ENCODE results near the gene RPRML. TPM values are rescaled to one million over a fixed set of nuclear protein-coding genes. Genes with fewer than 3 reads are reported as not detected.
A peak's percentile ranks its signal among the peaks of the same experiment; 100 is the strongest.

RPRML gene
- total RNA-seq, 4 donors from 2014 or later, result 0.48 TPM; not detected in 3

- 82% methylated on average over 4 of the region's 4 CpGs; no CpG with 5 or more reads in 1 of the 2 donors for WGBS, 2 donors (ENCODE audit: low coverage in 1 of 2)
- DNase-seq, result no peak
- Histone ChIP-seq H3K27ac (no peak overlapping the region), H3K4me3 (no peak overlapping the region), H3K36me3 (no peaks in the 10 kb centered on the region), H3K4me1 (peaks cover 7 to 22% (median 21%) of the 10 kb centered on the region in 4 donors), H3K9me3 (no peaks in the 10 kb centered on the region), H3K27me3 (peaks cover 42% of the 10 kb centered on the region)
- intact Hi-C loops (cut with DNase I; ENCODE audit: low total_unique reads) (no loop called here), in situ Hi-C loops (cut with MboI; ENCODE audit: low pct_ligation_motif_present in 1 of 4, low pct_unique_long_range_greater_than_20kb in 1 of 4, low sequenced_read_pairs in 3 of 4) (no loop called here)
- no peak for TF ChIP-seq POLR2AphosphoS5 (IDR thresholded peaks at IDR 0.05)
These were observed 3.8 kb downstream of the RPRML start for GRCh38 chr17:46975287-46975686.

DNA sequence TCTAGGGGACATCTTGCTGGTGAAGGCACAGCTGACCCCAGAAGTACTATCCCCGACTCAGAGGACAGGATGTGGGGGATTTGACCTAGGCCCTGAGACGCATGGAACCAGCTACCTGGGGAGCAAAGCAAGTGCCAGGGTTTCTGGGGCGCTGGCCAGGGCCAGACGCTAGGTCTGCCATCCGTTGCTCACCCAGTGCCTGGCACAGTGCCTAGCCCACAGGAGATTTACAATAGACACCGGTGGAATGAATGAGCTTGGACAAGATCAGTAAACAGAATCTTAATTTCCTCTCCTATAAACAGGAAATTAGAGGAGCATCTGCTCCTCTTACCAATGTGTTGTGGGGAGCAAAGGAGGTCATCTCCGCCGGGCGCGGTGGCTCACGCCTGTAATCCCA, 5.0 kb downstream of the RPRML start:
- TF ChIP-seq CTCF (IDR thresholded peaks at IDR 0.05), result no peak
- no peak for TF ChIP-seq EP300 (IDR thresholded peaks at IDR 0.05; ENCODE audit: low read depth)
- no peak for DNase-seq
- in situ Hi-C loops (cut with MboI; ENCODE audit: low pct_ligation_motif_present in 1 of 4, low pct_unique_long_range_greater_than_20kb in 1 of 4, low sequenced_read_pairs in 3 of 4) (no loop called here), intact Hi-C loops (cut with DNase I; ENCODE audit: low total_unique reads) (no loop called here)
- peaks cover 30% of the 10 kb centered on the region for H3K27me3 ChIP-seq
- peaks cover 7 to 16% (median 13%) of the 10 kb centered on the region in 4 donors for H3K4me1 ChIP-seq
- H3K27ac ChIP-seq, result no peak overlapping the region
- no peaks in the 10 kb centered on the region for H3K36me3 ChIP-seq
- H3K9me3 ChIP-seq, result no peaks in the 10 kb centered on the region
- no peak overlapping the region for H3K4me3 ChIP-seq
- WGBS, 2 donors (ENCODE audit: low coverage in 1 of 2), result 70 to 93% methylated on average over 5 to 11 of the region's 11 CpGs

- peak; percentile 35 for DNase-seq
- no peak overlapping the region for H3K27ac ChIP-seq
- in situ Hi-C loops (cut with MboI; ENCODE audit: low pct_ligation_motif_present in 1 of 4, low pct_unique_long_range_greater_than_20kb in 1 of 4, low sequenced_read_pairs in 3 of 4), result no loop called here
- TF ChIP-seq POLR2A (IDR thresholded peaks at IDR 0.05), result no peak
- no peak for TF ChIP-seq POLR2AphosphoS5 (IDR thresholded peaks at IDR 0.05)
- no peak for TF ChIP-seq EP300 (IDR thresholded peaks at IDR 0.05; ENCODE audit: low read depth)
- no peak for TF ChIP-seq CTCF (IDR thresholded peaks at IDR 0.05)
- 58% methylated on average over 2 of the region's 6 CpGs; no CpG with 5 or more reads in 1 of the 2 donors for WGBS, 2 donors (ENCODE audit: low coverage in 1 of 2)
- H3K27me3 ChIP-seq, result peaks cover 13% of the 10 kb centered on the region
- no peaks in the 10 kb centered on the region for H3K36me3 ChIP-seq
- intact Hi-C loops (cut with DNase I; ENCODE audit: low total_unique reads), result no loop called here
- peaks cover 0 to 5% (median 0%) of the 10 kb centered on the region in 4 donors for H3K4me1 ChIP-seq
- H3K4me3 ChIP-seq, result no peak overlapping the region
- no peaks in the 10 kb centered on the region for H3K9me3 ChIP-seq
These were observed 6.7 kb downstream of the RPRML start for GRCh38 chr17:46972346-46972745.

DNA sequence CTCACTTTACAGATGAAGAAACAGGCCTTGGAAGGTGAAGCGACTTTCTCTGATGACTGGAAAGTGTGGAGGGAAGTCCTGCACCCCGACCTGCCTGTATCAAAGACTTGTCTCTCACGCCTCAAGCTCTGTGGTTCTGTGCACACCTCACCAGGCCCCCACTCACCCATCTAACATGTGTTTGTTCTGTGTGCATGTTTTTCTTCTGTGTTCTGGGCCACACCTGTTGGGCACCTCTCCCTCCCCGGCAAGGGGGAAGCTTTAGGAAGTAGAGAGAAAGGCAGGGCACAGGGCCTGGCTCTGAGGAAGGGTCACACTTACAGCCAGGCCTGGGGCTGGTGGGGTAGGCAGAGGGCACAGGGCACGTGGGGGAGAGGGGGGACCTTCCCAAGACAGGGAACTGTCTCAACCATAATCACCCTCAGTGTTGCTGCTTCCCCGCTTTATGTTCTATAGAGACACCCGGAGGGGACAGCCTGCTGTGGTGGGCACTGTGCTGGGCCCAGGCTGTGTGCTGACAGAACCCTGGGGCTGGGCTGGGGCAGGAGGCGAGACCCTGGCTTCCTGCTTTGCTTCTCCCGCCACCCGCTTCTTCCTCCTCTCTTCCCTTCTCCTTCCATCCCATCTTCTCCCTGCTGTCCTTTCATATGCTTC, 7.3 kb downstream of the RPRML start:
- TF ChIP-seq EP300 (IDR thresholded peaks at IDR 0.05; ENCODE audit: low read depth), result no peak
- TF ChIP-seq POLR2AphosphoS5 (IDR thresholded peaks at IDR 0.05), result no peak
- TF ChIP-seq POLR2A (IDR thresholded peaks at IDR 0.05), result no peak
- TF ChIP-seq CTCF (IDR thresholded peaks at IDR 0.05), result no peak
- Histone ChIP-seq H3K4me3 (no peak overlapping the region), H3K36me3 (no peaks in the 10 kb centered on the region), H3K9me3 (no peaks in the 10 kb centered on the region), H3K4me1 (peaks cover 0 to 5% (median 0%) of the 10 kb centered on the region in 4 donors), H3K27me3 (peaks cover 7% of the 10 kb centered on the region), H3K27ac (no peak overlapping the region)
- intact Hi-C loops (cut with DNase I; ENCODE audit: low total_unique reads) (no loop called here), in situ Hi-C loops (cut with MboI; ENCODE audit: low pct_ligation_motif_present in 1 of 4, low pct_unique_long_range_greater_than_20kb in 1 of 4, low sequenced_read_pairs in 3 of 4) (no loop called here)
- WGBS, 2 donors (ENCODE audit: low coverage in 1 of 2), result 74 to 86% methylated on average over 1 to 10 of the region's 10 CpGs
- DNase-seq, result no peak

DNA sequence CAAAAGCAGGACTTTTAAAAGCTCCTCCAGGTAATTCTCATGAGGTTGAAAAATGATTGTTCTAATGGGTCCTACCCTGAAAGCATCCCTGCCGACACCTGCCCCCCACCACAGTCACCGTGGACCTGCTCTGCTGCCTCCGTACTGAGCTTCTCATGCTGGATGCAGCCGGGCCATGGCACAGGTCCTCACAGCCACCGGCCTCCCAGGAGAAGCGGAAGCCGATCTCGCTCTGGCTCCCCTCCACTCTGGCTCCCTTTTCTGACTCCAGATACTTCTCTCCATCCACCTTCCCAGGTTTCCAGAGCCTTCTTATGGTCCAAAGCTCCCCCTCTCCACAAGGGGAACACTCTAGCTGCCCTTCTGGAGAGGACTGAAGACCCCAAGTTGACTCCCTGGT, 10.2 kb downstream of the RPRML start:
- no peak for TF ChIP-seq CTCF (IDR thresholded peaks at IDR 0.05)
- TF ChIP-seq POLR2AphosphoS5 (IDR thresholded peaks at IDR 0.05), result no peak
- no peak for TF ChIP-seq EP300 (IDR thresholded peaks at IDR 0.05; ENCODE audit: low read depth)
- no peak for TF ChIP-seq POLR2A (IDR thresholded peaks at IDR 0.05)
- WGBS, 2 donors (ENCODE audit: low coverage in 1 of 2), result 94% methylated on average over 8 of the region's 8 CpGs; no CpG with 5 or more reads in 1 of the 2 donors
- no peak overlapping the region for H3K27ac ChIP-seq
- no peaks in the 10 kb centered on the region for H3K36me3 ChIP-seq
- in situ Hi-C loops (cut with MboI; ENCODE audit: low pct_ligation_motif_present in 1 of 4, low pct_unique_long_range_greater_than_20kb in 1 of 4, low sequenced_read_pairs in 3 of 4) (no loop called here), intact Hi-C loops (cut with DNase I; ENCODE audit: low total_unique reads) (no loop called here)
- no peak overlapping the region for H3K4me3 ChIP-seq
- H3K4me1 ChIP-seq, result peaks cover 0 to 5% (median 0%) of the 10 kb centered on the region in 4 donors
- H3K9me3 ChIP-seq, result no peaks in the 10 kb centered on the region
- H3K27me3 ChIP-seq, result no peaks in the 10 kb centered on the region
- DNase-seq, result no peak

Data from transverse colon (tissue), 4 donors.